ENCODE measurements around the gene USP24. TPM values are rescaled to one million over a fixed set of nuclear protein-coding genes. Genes with fewer than 3 reads are reported as not detected.

Gene USP24
- polyA plus RNA-seq, 1 donor, result 45.8 TPM

- DNase-seq, result no peak
Measured at GRCh38 chr1:55156093-55156492, 59.1 kb downstream of the USP24 start.

GRCh38 chr1:55155522-55155921, 59.6 kb downstream of the USP24 start:
- no peak for DNase-seq

- no peak for DNase-seq
Measured at GRCh38 chr1:55154616-55155015, 60.5 kb downstream of the USP24 start.

- DNase-seq, result no peak
Measured at GRCh38 chr1:55153031-55153430, 62.1 kb downstream of the USP24 start.

GRCh38 chr1:55150880-55151588, 64.1 kb downstream of the USP24 start:
- DNase-seq, result no peak

- no peak for DNase-seq
Measured at GRCh38 chr1:55148676-55149075, 66.5 kb downstream of the USP24 start.

GRCh38 chr1:55147524-55147923, 67.6 kb downstream of the USP24 start:
- DNase-seq, result no peak

- DNase-seq, result peak; percentile 6
Measured at GRCh38 chr1:55146781-55147180, 68.4 kb downstream of the USP24 start.

GRCh38 chr1:55144886-55145285, 70.3 kb downstream of the USP24 start:
- no peak for DNase-seq

- no peak for DNase-seq
Measured at GRCh38 chr1:55143684-55144083, 71.5 kb downstream of the USP24 start.

- DNase-seq, result no peak
Measured at GRCh38 chr1:55141295-55141893, 73.8 kb downstream of the USP24 start.

GRCh38 chr1:55140546-55140983, 74.6 kb downstream of the USP24 start:
- DNase-seq, result peak; percentile 84

GRCh38 chr1:55140137-55140536, 75.0 kb downstream of the USP24 start:
- no peak for DNase-seq

- no peak for DNase-seq
Measured at GRCh38 chr1:55138823-55139222, 76.3 kb downstream of the USP24 start.

- no peak for DNase-seq
Measured at GRCh38 chr1:55134152-55134808, 80.9 kb downstream of the USP24 start.

- DNase-seq, result no peak
Measured at GRCh38 chr1:55131801-55132200, 83.4 kb downstream of the USP24 start.

GRCh38 chr1:55131218-55131617, 83.9 kb downstream of the USP24 start:
- no peak for DNase-seq

- DNase-seq, result no peak
Measured at GRCh38 chr1:55129194-55129728, 85.9 kb downstream of the USP24 start.

GRCh38 chr1:55128418-55128995, 86.7 kb downstream of the USP24 start:
- DNase-seq, result no peak

GRCh38 chr1:55127827-55128343, 87.3 kb downstream of the USP24 start:
- DNase-seq, result no peak

- DNase-seq, result no peak
Measured at GRCh38 chr1:55124470-55124869, 90.7 kb downstream of the USP24 start.

GRCh38 chr1:55120538-55120937, 94.6 kb downstream of the USP24 start:
- no peak for DNase-seq
